Measurements from ENCODE around the gene MYF5. TPM values are rescaled to one million over a fixed set of nuclear protein-coding genes. Genes with fewer than 3 reads are reported as not detected.

The MYF5 gene
- total RNA-seq, 2 experiments from 2014 or later: not detected

DNA sequence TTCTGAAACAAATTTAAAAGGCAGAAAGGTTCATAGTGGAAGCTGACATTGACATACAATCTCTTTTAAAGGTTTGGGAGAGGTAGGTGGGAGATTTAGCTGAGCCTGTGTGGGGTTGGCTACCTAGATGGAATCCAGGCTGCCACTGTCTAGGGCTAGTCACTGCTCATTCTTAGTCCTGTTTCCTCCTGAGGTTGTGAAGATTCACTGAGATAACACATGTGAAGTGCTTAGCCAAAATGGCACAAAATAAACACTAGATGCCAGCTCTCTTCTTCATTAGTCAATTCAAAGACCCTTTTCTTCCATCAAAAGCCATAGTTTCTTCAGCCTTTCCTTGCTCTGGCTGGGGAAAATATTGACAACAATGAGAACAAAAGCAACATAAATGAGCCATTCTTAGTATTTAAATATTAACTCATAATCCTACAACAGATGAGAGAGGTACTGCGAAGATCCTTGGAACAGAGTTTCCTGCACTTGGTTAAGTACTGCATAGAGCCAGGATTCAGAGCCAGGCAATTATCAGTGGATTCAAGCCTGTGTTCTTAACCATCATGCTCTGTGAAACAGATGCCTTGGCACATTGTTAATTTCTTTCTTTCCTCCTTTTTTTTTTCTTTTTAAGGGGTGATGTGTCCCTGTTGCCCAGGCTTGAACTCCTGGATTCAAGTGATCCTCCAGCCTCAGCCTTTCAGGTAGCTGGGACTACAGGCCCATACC lies 5.8 kb upstream of the MYF5 start:
- intact Hi-C loops (cut with DNase I, micrococcal nuclease): no loop called here
- Histone ChIP-seq H3K4me1 (ENCODE audit: insufficient read depth, low read length) (no peaks in the 10 kb centered on the region), H3K9me3 (ENCODE audit: control insufficient read depth in 1 of 2, insufficient read depth in 1 of 2, low read length in 2 of 2) (peaks cover 0 to 24% of the 10 kb centered on the region in 2 experiments), H3K36me3 (ENCODE audit: insufficient read depth, low read length) (no peaks in the 10 kb centered on the region), H3K27ac (ENCODE audit: low read depth in 1 of 2, low read length in 2 of 2) (no peak overlapping the region), H3K4me3 (ENCODE audit: low read length) (no peak overlapping the region), H3K27me3 (ENCODE audit: control insufficient read depth in 1 of 2, insufficient read depth in 2 of 2, low read length in 2 of 2) (peaks cover 31 to 35% of the 10 kb centered on the region in 2 experiments)
- Mint-ChIP-seq H3K9me3 (no peaks in the 10 kb centered on the region), H3K36me3 (ENCODE audit: low read depth) (no peaks in the 10 kb centered on the region), H3K27me3 (peaks cover 87% of the 10 kb centered on the region), H3K4me1 (ENCODE audit: low read depth) (no peaks in the 10 kb centered on the region), H3K27ac (no peak overlapping the region), H3K4me3 (no peak overlapping the region)
- ChIA-PET CTCF (no interaction called here), POLR2A (no interaction called here)
- TF ChIP-seq, protein P1, sequence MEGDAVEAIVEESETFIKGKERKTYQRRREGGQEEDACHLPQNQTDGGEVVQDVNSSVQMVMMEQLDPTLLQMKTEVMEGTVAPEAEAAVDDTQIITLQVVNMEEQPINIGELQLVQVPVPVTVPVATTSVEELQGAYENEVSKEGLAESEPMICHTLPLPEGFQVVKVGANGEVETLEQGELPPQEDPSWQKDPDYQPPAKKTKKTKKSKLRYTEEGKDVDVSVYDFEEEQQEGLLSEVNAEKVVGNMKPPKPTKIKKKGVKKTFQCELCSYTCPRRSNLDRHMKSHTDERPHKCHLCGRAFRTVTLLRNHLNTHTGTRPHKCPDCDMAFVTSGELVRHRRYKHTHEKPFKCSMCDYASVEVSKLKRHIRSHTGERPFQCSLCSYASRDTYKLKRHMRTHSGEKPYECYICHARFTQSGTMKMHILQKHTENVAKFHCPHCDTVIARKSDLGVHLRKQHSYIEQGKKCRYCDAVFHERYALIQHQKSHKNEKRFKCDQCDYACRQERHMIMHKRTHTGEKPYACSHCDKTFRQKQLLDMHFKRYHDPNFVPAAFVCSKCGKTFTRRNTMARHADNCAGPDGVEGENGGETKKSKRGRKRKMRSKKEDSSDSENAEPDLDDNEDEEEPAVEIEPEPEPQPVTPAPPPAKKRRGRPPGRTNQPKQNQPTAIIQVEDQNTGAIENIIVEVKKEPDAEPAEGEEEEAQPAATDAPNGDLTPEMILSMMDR (IDR thresholded peaks at IDR 0.05): no peak
- no peak for DNase-seq
- ATAC-seq (ENCODE audit: poor library complexity): no peak

DNA sequence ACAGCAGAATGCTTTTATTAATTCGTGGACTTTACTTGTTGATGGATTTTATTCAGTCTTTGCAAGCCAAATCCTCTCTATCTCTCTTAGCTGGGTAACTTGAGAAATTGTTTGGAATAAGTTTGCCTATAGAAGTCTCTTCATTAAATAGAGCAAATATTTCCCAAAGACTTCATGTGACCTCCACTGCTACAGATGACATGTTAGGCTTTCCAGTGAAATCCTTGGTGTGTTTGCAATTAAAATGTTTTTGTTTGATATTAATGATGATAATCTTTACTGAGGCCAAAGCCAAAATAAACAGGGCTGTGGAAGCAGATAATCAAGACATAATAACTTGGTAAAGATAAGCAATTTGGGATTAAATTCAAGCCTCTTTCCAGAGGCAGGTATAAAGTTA lies 4.8 kb upstream of the MYF5 start:
- intact Hi-C loops (cut with DNase I, micrococcal nuclease): no loop called here
- no peak overlapping the region for H3K27ac ChIP-seq (ENCODE audit: low read depth in 1 of 2, low read length in 2 of 2)
- peaks cover 37 to 39% of the 10 kb centered on the region in 2 experiments for H3K27me3 ChIP-seq (ENCODE audit: control insufficient read depth in 1 of 2, insufficient read depth in 2 of 2, low read length in 2 of 2)
- ATAC-seq (ENCODE audit: poor library complexity) (no peak), DNase-seq (no peak)
- Mint-ChIP-seq H3K4me3 (no peak overlapping the region), H3K36me3 (ENCODE audit: low read depth) (no peaks in the 10 kb centered on the region), H3K27me3 (peaks cover 89% of the 10 kb centered on the region), H3K4me1 (ENCODE audit: low read depth) (no peaks in the 10 kb centered on the region), H3K9me3 (no peaks in the 10 kb centered on the region), H3K27ac (no peak overlapping the region)
- H3K4me1 ChIP-seq (ENCODE audit: insufficient read depth, low read length): no peaks in the 10 kb centered on the region
- peaks cover 0 to 31% of the 10 kb centered on the region in 2 experiments for H3K9me3 ChIP-seq (ENCODE audit: control insufficient read depth in 1 of 2, insufficient read depth in 1 of 2, low read length in 2 of 2)
- CTCF ChIA-PET: no interaction called here
- POLR2A ChIA-PET: no interaction called here
- H3K36me3 ChIP-seq (ENCODE audit: insufficient read depth, low read length): no peaks in the 10 kb centered on the region
- no peak overlapping the region for H3K4me3 ChIP-seq (ENCODE audit: low read length)
- TF ChIP-seq, protein P1 (IDR thresholded peaks at IDR 0.05): no peak

DNA sequence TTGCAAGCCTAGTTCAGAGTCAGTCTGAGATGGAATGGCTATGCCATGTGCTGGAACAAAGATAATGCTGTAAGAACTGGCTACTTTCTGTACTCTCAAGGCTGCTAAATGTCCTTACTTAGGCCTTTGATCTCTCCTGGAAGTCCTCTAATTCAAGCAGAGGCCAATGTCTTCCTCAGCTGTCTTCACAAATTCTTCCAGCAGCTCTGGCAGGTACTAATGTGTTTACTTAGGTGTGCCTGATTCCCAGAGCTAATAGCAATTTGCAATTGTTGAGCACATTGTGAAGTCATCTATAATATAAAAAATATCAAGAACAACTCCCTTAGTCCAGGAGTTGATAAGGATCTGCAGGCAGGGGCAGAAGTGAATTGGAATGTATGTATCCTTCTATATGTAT lies 3.8 kb upstream of the MYF5 start:
- ChIA-PET POLR2A (no interaction called here), CTCF (no interaction called here)
- H3K9me3 ChIP-seq (ENCODE audit: control insufficient read depth in 1 of 2, insufficient read depth in 1 of 2, low read length in 2 of 2): peaks cover 0 to 34% of the 10 kb centered on the region in 2 experiments
- no peak overlapping the region for H3K27ac Mint-ChIP-seq
- ATAC-seq (ENCODE audit: poor library complexity): no peak
- intact Hi-C loops (cut with DNase I, micrococcal nuclease): no loop called here
- H3K4me1 ChIP-seq (ENCODE audit: insufficient read depth, low read length): no peaks in the 10 kb centered on the region
- TF ChIP-seq, protein P1 (IDR thresholded peaks at IDR 0.05): no peak
- H3K36me3 Mint-ChIP-seq (ENCODE audit: low read depth): no peaks in the 10 kb centered on the region
- peaks cover 29 to 33% of the 10 kb centered on the region in 2 experiments for H3K27me3 ChIP-seq (ENCODE audit: control insufficient read depth in 1 of 2, insufficient read depth in 2 of 2, low read length in 2 of 2)
- H3K4me1 Mint-ChIP-seq (ENCODE audit: low read depth): no peaks in the 10 kb centered on the region
- no peaks in the 10 kb centered on the region for H3K36me3 ChIP-seq (ENCODE audit: insufficient read depth, low read length)
- H3K4me3 Mint-ChIP-seq: no peak overlapping the region
- no peaks in the 10 kb centered on the region for H3K9me3 Mint-ChIP-seq
- H3K4me3 ChIP-seq (ENCODE audit: low read length): no peak overlapping the region
- H3K27ac ChIP-seq (ENCODE audit: low read depth in 1 of 2, low read length in 2 of 2): no peak overlapping the region
- no peak for DNase-seq
- peaks cover 79% of the 10 kb centered on the region for H3K27me3 Mint-ChIP-seq

Measured in CD4-positive, alpha-beta T cell (primary cell).